Fibroblast of gingiva (primary cell): Measurements from ENCODE around the gene TP63.
A peak's percentile ranks its signal among the peaks of the same experiment; 100 is the strongest.
"Not testable (repeated sequence)": the region's sequence is repeated elsewhere in the genome, so short reads cannot be mapped to it uniquely, and the experiment has no call there.

Experiments
- DNase-seq: peaks from one replicate; pipeline ENCODE4 v3.0.0-alpha.2; 2011; ENCODE audit warnings: low read depth

Gene TP63

DNA sequence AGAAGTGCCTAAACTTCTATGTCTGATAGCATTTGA, at the start of gene TP63:
TSS of gene TP63 (plus strand) at position 17 of the 36 bp plus-strand sequence. CDS start 127 bp downstream, outside the sequence.
- DNase-seq = no peak

DNA sequence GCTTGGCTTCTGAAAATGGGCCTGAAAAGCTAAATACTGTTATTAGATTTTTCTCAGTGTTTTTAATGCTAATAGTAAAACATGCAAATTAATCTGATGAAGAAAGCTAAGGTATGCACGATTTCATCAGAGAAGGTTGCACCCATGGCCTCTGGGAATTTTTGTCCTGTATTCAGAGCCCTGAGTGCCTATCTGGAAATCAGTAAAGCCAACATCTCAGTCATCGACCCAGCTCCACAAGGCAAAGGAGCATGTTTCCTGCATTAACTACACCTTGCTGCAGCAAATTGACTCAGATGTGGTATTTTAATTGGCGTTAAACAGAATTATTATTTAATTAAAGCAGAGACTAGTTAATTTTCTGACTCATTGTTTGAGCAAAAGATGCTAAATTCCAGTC, 49.0 kb upstream of the TP63 start:
- no peak for DNase-seq

DNA sequence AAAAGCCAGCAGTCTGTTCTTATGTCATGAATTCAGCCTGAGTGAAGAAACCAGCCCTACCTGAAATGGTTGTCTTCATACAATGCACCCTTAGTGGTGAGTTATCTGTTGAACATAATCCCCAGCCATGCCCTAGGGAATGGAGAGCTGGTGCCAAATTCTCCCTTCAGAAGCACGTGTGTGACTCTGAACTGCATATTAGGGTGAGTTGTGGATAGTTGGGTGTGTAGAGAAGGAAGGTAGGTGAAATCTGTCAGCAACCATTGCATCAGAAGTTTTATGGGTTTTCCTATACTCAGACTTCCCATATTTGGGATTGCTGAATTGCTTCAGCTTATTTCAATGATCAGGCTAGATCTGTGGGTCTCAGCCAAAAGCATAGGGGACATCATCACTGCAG, 46.5 kb upstream of the TP63 start:
- DNase-seq = no peak

GRCh38 chr3:189586941-189587663, 44.1 kb upstream of the TP63 start:
- DNase-seq = peak; percentile 8

GRCh38 chr3:189587664-189588040, 43.5 kb upstream of the TP63 start:
- DNase-seq = peak; percentile 1

- DNase-seq = peak; percentile 12
Observed at GRCh38 chr3:189588070-189588469, 43.1 kb upstream of the TP63 start.

- peak; percentile 85 for DNase-seq
Observed at GRCh38 chr3:189588475-189589178, 42.6 kb upstream of the TP63 start.

DNA sequence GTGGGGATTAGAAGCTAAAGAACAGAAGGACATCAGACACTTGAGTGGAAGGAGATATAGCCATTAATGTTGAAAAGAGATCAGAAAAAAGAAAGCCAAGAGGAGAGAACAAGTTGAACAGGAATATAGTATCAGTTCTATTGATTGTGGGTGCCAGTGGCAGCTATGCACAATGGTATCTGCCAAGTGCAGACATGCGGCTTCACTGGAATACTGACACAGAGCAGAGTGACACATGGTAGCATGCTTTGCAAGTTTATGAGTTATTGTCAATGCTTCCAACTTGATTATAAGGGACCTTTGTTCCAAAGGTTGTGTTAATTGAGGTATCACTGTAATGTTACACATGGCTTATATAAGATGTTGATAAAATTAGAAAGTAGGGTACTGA, 42.0 kb upstream of the TP63 start:
- DNase-seq = no peak

GRCh38 chr3:189590223-189590622, 41.0 kb upstream of the TP63 start:
- no peak for DNase-seq

- DNase-seq = peak; percentile 15
Observed at GRCh38 chr3:189593581-189593980, 37.6 kb upstream of the TP63 start.

GRCh38 chr3:189596078-189596979, 34.9 kb upstream of the TP63 start:
- not testable (repeated sequence) for DNase-seq

GRCh38 chr3:189597918-189598317, 33.3 kb upstream of the TP63 start:
- no peak for DNase-seq

DNA sequence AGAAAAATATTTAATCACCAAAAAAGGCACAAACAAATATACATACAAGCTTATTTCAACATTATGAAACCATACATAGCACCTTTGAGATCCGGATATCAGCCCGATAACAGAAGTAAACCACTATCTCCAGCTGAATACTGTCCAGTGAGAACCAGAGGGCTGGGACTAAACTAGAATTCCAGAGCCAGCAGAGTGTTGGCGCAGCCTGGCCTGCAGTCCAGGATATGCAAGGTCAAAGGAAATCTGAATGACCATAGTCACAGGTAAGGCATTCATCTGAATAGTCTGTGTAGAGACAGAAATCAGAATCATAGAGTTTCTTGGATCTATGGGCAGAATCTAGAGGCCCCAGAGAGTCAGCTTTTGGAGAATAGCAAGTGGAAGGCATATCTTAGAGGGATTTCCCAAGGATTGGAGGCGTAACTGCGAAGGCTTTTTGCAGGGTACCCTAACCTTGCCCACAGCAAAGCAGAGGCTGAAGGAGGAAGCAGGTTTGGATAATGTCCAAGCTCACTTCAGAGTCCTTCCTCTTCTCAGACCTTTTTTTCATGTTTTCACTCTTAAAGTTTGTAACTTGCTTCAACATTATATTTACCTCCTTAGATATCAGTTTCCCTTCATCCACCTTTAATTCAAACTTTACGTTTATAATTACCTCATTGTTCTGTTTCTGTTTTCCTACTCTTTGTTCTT, 32.5 kb upstream of the TP63 start:
- no peak for DNase-seq

GRCh38 chr3:189602471-189602870, 28.7 kb upstream of the TP63 start:
- DNase-seq = no peak

GRCh38 chr3:189605717-189606116, 25.5 kb upstream of the TP63 start:
- no peak for DNase-seq

GRCh38 chr3:189606774-189607173, 24.4 kb upstream of the TP63 start:
- DNase-seq = no peak

DNA sequence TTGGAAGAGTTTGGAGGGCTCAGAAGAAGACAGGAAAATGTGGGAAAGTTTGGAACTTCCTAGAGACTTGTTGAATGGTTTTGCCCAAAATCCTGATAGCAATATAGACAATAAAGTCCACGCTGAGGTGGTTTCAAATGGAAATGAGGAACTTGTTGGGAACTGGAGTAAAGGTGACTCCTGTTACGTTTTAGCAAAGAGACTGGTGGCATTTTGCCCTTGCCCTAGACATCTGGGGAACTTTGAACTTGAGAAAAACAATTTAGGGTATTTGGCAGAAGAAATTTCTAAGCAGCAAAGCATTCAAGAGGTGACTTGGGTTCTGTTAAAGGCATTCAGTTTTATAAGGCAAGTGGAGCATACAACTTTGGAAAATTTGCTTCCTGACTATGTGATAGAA, 18.5 kb upstream of the TP63 start:
- not testable (repeated sequence) for DNase-seq

- DNase-seq = no peak
Observed at GRCh38 chr3:189613122-189613521, 18.1 kb upstream of the TP63 start.

DNA sequence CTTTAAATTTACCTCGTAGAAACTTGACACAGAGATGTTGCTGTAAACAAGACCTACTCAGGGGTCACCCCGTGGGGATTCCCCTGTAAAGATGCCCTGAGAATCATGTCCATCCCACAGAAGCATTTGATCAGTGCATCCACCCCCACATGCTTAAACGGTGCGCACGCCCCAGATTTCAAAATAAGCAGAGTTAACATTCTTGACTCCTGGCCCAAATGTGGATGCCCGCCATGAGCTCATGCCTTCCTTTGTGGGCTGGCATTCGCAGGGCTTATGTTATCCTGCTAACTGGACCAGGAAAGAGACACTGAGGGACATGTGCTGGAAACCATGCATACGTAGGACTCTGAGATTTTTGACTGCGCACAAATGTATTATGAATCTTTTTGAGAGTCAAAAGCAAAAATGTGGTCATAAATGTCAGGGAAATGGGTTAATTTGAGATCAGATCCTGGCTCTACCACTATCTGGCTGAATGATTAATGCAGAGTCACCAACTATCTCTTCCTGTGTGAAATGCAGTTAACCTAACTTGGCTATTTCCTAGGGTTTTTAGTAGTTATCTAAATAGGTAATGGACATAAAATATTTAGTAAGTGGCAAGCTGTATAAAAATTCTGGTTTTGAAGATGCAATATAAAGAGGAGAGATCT, 9.1 kb upstream of the TP63 start:
- peak; percentile 42 for DNase-seq

DNA sequence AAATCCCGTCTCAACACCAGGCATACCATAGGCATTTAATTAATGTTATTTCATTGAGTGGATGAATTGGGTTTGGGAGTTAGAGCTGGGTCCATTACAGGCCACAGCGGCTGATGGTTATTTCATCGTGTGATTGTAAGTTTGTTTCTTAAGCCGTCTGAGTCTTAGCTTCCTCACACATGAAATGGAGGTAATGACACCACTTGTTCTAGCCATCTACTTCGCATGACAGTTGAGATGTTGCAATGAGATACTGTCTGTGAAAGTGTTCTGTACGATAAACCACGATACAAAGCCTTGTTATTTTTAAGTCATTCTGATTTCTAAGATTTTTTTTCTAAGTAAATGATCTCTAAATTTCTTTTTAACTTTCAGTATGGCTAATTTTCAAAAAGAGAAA, 8.6 kb upstream of the TP63 start:
- no peak for DNase-seq

GRCh38 chr3:189624130-189624529, 7.1 kb upstream of the TP63 start:
- DNase-seq = no peak

DNA sequence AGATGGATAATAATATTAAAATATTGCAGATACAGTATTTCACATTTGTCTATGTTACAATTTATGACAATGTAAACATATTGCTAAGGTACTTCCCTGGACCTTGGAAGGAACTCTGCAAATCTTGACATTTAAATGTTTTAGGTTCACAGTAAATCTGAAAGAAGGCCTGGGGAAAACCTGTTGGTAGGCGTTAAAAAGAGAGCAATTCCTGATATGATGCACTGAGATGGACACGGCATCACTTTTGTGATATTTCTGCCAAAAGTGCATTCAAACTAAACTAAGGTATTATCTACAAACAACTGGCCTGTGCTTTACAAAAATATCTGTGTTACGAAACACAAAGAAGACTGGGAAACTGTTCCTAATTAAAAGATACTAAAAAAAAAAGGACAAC, 6.1 kb upstream of the TP63 start:
- DNase-seq = no peak
